ENCODE measurements around the gene PLXNA4.

PLXNA4 gene

DNA sequence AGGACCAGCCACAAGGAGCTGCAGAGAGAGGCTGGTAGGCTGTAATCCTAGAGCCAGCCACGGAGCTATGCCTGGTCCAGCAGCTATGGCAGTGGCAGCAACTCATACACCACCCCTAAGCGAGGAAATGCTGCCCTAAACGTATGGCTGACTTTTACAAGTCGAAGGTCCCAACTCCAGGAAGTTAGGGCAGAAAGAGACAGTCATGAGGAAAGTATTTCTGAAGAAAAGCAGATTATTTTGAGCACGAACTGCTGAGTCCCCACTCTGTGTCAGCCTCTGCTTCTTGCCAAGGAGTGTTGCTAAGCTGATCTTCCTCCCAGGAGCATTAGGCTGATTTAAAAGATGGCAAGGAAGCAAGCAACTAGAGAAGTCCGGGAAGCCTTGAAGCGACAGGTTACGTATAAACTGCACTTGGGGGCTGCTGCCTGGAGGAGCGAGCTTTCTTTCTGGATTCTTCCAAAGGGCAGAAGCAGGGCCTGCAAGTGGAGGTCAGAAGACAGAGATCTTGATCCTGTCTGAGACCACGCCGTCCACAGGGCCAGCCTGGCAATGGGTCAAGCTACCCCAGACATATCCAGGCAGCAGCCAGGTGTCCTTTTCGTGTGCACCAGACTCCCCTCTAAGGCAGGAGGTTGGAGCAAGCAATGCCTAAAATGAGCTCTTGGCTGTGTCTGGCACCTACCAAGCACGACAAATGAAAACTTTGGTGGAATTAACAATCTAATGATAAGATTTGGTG, 39.4 kb downstream of the PLXNA4 start:
- no peak for DNase-seq (ENCODE audit: low read depth, low spot score)

DNA sequence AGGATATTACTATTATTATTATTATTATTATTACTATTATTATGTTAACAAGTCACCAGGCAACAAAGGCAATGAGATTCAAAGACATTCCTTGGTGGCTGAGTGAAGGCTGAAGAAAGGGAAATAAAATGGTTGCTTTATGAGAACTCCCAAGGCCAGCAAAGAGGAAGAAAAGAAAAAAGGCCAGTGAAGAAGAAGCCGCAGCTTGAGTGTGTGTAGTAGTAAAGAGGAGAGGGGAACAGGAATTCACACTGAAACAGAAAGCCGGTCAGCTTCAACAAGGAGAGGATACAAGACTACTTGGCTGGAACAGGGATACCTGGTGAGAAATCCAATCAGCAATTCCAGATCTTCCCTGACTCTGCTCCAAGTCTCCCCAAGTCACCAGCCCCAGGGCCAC, 42.4 kb downstream of the PLXNA4 start:
- no peak for DNase-seq (ENCODE audit: low read depth, low spot score)

DNA sequence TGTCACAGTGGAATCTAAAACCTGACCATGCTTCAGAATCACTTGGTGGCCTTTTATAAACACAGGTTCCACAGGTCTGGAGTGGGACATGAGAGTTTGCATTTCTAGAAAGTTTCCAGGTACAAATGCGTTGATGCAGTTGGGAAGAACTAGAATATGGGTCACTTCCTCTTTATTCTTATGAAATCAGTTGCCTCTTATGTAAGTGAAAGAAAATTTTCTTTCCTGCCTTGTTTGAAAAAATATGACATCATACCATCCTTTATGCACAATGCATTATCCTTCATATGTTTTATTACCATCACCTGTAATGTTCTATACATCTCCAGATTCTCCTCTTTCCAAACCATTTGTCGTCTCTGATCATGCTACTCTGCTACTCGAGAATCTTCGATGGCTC, 44.0 kb downstream of the PLXNA4 start:
- DNase-seq (ENCODE audit: low read depth, low spot score) = no peak

DNA sequence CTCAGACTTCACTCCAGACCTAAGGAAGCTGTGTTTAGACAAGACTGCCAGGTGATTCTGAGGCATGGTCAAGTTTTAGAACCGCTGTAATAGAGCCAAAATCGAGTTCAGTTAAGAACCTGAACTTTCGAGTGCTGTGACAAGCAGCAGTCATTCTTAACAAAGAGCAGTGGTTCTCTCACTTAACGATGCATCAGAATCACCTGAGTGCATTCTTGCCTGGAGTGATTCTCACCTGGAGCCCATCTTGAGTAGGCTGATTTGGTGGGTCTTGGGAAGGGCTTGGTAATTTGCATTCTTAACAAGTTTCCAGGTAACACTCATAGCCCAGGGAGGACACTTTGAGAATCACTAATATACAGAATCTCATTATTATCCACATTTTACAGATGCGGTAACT, 44.7 kb downstream of the PLXNA4 start:
- DNase-seq (ENCODE audit: low read depth, low spot score) = no peak

DNA sequence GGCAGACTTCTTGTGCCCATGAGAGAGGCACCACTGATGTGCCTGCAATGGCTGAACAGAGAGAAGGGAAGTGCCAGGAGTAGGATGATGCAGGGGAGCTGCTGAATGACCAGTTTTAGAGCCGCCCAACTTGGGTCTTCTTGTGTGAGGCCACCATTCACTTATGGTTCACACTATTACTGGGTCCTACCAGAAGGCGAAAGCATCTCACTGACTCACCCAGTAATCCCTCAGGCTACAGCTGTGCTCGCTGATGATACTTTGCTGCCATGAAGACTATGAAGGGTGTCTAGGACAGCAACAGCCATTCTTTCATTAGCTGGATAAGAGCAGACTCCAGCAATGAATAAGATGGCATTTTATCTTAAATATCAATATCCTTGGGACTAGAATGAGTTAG, 47.6 kb downstream of the PLXNA4 start:
- DNase-seq (ENCODE audit: low read depth, low spot score) = no peak

DNA sequence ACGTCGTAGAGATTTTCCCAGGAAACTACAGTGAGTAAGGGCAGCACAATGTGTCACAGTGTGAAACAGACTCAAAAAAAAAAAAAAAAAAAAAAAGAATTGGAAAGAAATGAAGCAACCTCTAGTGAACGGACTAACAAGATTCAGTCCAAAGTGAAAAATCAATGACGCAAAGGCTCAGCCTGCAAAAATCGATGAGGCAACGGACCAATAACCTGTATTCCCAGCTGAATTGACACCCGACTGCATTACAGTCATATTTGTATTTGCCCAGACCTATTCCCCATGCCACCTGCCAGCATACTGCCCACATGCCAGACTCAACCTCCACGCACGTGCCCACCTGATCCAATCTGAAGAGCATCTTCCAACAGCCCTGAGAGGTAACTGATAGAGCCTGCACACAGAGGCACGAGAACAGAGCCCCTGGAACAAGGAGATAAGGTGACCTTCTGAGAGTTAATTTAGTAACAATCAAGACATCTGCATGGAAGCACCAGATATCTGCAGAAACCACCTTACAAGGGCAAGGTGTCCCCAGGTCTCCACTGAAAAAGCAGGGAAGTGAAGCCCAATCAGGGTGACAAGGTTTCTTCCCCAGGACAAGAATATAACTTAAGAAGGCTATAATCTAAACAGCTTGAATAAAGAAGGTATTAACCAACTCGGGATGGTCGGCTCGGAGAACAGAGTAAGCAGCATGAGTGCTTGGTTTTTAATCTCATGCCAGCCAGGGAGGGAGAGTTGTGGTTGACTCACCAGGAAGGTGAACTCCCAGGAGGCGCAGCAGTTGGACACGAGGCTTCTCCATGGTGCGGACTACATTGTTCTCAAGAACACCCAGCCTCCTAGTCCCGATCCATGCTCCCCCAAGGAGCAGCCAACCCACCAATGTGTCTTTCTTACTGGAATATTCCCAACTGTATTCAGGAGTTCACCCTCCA, 48.5 kb downstream of the PLXNA4 start:
- DNase-seq (ENCODE audit: low read depth, low spot score) = no peak

DNA sequence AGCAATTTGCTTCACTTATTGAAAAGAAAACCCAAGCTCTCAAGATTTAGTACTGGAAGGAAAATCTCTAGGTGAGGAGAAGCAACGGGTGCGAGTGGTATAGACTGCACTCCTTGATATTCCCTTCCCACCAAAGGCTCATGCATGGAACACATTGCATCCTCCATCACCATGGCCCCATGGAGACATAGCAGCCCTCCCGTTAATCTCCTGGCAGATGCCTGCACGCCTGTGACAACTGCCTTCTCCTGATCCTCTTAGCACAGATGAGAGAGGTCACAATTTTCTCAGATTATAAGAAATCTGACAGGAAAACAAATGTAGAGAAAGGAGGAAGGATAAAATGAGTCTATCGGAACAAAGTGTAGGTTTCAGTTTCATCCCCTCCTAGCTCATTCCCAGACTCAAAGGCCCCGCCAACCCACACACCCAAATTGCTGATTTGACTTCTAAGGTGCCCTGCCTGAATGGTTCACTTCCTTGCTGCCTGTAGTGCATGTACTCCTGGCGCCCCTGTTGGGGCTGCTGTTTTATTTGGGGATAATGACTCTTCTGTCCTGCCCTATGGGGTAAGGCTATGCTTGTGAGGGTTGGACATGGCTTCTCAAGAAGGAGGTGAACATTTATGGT, 50.0 kb downstream of the PLXNA4 start:
- no peak for DNase-seq (ENCODE audit: low read depth, low spot score)

DNA sequence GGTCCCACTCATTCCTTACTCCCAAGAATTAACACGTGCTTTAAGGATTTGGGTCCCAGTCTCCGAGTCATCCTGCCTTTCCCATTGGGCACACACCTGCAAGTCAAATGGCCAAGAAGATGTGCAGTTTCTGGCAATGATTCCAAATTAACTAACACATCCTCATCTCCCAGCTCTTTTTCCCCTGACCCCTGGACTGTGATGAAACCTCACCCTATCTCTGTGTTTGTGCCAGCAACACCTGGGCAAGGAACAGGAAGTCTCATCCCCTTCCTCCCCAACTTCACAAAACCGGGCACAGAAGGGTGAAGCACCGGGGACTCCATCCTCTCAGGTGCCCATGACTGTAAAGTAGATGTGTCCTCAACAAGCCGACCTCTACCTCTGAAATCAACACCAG, 54.8 kb downstream of the PLXNA4 start:
- no peak for DNase-seq (ENCODE audit: low read depth, low spot score)

DNA sequence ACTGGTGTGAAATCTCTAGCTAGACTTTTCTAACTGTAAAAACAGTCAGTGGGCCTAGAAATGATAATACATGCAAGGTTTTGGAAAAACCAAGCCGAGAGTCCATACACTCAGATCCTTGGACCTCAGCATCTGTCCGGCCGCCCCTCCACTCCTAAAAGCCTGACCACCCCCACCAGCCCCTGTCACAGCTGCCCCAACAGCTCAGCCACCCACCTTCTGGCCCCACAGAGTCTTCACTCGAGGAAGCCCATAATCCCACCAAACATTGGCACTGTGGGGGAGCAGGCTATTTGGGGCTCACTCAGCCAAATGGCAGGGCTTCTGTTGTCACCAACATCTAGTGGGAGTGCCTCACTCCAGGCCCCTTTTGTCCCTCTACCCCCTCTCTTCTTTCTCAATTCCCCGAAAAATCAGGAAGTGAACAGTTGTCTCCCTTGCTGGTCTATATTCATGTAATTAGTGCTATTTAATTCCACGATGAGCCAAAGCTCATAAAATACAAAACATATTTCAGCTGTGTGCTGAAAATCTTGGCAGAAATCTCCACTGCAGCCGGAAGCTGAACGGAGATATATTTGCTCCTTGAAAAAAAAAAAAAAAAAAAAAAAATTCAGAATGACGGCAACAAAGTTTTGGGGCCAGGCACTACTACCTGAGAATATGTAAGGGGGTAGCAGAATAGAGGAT, 55.5 kb downstream of the PLXNA4 start:
- no peak for DNase-seq (ENCODE audit: low read depth, low spot score)

DNA sequence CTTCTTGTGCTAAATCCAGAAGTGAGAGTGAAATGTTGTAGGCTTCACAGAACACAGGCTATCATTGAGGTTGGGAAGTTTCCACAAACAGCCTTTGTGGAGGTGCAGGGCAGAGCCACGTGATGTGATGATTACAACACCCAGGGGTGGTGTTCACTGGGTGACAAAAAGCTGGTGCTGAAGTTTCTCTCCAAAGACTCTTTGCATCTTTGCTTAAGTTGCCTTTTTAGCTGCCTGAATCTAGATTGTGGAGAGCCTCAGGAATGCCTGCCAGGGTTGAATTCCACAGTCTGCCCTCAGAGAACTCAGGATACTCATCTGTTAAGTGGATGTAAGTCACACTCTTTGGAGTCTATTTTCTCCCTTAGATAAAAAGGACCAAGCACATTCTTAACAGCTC, 56.3 kb downstream of the PLXNA4 start:
- DNase-seq (ENCODE audit: low read depth, low spot score) = peak; percentile 66

DNA sequence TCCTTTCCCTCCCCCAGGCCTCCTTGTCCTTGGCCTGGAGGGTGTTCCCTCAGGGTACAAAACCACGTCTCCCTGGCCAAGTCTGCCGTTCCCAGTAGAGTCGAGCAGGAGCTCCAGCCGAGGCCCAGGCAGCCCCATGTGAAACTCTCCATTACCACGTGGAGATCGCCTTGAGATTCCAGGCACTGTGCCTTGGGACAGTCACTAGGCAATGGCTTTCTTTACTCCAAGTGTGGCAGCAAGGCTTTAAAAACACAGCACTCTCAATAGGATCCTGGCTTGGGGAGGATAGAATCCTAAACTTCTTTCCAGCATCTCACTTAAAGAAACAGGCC, 57.5 kb downstream of the PLXNA4 start:
- no peak for DNase-seq (ENCODE audit: low read depth, low spot score)

DNA sequence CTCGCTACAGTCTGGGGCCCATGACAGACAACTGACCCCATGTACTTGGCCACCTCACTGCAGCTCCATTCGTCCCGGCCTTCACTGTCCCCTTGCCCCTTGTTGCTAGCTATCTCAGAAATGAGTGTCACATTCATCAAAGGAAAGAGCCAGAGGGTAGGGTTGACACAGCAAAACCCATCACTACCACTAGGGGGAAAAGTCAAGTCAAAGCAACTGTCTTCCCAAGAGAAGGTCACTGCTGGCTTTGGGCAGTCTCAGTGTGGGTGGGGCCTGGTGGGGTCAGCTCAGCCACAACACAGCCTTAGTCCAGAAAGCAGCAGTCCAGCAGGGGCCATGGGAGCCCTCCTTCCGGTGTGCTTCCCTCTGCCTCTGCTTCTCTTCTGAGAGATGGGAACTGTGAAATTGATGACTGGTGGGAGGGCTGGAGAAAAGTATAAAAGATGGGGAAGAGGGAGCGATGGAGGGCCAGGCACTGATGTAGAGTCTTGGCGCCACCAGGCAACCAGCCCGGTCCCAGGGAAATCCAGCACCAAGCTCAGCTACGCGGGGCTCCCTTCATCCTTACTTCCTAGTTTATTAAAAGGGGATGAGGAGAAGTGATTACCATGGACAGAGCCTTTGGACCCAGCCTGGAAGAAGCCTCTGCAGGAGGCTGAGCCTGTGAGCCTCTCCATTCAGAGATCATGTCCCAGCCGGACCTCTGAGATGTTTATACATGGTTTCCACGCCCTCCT, 58.0 kb downstream of the PLXNA4 start:
- no peak for DNase-seq (ENCODE audit: low read depth, low spot score)

DNA sequence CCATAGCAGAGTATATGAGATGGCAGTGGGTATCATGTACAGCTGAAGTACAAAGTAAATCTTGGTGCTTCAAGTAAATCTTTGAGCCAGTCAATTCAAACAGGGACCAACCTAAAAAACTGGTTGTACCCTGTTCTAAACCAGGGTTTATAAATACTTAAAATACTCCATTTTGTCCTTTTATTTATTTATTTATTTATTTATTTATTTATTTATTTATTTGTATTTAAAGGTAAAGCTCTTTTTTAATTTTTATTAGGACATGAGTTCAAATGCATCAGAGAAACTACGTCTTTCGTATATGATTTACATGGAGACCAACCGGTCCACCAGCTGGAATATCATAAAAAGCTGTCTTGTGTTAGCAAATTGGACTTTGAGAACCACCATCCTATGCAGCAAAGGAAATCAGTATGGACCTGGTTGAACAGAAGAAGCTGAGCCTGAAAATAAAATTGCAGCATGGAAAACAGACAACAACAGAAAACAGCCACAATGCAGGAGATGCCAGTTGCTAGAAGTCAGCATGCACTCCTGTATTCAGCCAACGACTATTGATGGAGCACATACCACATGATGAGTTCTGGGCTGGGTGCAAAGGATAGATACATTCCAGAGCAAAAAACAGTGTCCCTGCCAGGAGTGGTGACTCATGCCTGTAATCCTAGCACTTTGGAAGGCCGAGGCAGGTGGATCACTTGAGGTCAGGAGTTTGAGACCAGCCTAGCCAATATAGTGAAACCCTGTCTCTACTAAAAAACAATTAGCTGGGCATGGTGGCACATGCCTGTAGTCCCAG, 60.0 kb downstream of the PLXNA4 start:
- peak; percentile 79 for DNase-seq (ENCODE audit: low read depth, low spot score)

DNA sequence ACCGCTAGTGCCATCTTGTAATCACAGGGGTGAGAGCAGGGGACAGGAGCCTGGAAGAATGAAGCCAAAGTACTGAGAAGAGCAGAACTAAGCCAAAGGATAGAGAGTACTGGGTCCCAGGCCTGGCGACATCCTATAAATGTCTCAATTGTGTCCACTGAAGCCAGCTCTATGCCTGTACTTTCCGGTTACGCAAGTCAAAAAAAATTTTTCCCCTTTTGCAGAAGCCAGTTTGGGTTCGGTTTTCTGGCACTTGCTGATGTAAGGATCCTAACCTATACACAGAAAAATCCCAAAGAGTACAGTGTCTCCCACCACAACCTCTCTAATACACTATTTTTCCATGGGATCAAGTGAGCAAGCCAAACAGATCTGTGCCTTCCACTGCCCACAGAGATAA, 61.1 kb downstream of the PLXNA4 start:
- no peak for DNase-seq (ENCODE audit: low read depth, low spot score)

DNA sequence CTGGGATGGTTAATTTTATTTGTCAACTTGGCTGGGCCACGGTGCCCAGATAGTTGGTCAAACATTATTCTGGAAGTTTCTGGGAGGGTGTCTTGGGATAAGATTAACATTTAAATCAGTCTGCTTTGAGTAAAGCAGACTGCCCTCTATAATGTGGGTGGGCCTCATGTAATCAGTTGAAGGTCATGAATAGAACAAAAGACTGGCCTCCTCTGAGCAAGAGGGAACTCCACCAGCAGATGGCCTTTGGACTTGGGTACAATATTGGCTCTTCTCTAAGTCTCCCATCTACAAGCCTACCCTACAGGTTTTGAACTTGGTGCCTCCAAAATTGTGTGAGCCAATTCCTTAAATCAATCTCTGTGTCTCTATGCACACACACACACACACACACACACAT, 61.8 kb downstream of the PLXNA4 start:
- DNase-seq (ENCODE audit: low read depth, low spot score) = no peak

DNA sequence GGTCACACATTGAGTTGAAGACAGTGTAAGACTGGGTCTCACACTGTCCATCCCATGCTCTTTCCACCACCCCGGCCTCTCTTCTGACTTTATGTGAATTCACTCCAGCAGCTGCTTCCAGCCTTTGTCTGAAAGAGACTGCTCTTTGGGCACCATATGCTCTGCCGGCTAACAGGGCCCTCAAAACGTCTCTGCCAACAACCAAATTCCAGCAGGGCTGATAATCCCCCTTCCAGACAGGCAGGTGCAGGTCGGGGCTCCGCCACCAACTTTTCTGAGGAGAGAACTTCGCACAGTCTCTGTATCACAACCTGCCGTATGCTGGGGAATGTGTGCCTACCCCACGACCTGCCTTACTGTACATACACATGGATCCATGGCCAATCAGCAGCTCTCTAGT, 64.3 kb downstream of the PLXNA4 start:
- DNase-seq (ENCODE audit: low read depth, low spot score) = no peak

DNA sequence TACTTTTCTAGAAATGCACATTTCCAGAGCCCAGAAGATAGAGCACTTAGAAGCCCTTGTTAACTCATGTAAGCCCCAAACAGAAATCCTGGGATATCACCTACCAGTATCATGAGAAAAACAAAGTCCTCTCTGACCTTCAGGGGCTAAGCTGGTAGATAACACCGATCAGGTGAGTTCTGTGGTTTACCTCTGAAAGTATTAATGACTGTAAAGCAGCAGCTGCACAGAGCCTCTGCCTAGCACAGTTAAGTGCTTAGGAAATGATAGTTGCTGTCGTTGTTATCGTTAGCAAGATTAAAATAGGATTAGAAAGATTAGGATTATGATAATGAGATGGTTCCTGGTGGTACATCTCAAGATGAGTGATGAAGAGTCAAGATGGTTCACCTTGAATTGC, 64.9 kb downstream of the PLXNA4 start:
- no peak for DNase-seq (ENCODE audit: low read depth, low spot score)

DNA sequence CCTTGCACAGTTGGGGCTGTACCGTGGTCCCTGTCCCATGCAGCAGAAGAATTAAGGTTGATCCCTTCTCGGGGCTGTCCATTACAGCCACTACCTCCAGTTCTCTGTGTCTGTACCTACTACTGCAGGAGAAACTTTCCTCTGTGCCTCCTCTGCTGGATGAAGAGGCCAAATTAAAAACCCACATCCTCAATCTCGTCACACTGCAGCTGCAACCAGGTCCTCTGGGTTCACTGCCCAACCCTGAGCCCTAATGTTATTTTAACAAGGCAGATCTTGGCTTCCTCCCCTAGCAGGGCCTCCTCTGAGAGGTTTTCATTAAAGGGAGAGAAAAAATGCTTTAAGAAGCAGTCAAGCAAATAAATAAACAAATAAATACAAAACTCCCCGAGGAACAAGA, 66.6 kb downstream of the PLXNA4 start:
- no peak for DNase-seq (ENCODE audit: low read depth, low spot score)

DNA sequence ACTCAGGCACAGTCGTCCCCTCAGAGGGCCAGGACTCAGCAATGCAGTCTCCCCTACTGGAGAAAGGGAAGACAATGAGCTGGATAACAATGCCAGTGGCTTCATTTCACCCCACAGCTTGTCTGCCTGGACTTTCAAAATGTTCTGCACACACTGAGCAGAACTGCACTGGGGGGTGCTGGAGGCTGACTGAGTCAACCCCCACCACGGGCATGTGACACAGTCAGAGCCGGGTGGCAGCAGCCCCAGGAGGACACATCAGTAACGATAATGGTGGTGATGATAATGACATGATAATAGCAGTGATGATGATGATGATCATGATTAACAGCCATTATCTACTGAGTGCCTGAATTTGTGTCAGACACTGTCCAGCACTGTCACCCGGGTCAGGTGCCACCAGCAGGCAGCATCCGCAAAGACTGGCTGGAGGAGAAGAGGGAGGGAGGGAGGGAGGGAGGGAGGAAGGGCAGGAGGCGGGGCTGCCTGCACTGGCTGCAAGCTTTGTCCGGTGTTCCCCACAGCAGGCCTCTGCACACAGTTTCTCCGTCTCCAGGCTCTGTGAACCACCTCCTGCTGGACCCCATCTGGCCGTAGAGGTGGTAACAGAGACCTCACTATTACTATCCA, 67.4 kb downstream of the PLXNA4 start:
- DNase-seq (ENCODE audit: low read depth, low spot score) = no peak

DNA sequence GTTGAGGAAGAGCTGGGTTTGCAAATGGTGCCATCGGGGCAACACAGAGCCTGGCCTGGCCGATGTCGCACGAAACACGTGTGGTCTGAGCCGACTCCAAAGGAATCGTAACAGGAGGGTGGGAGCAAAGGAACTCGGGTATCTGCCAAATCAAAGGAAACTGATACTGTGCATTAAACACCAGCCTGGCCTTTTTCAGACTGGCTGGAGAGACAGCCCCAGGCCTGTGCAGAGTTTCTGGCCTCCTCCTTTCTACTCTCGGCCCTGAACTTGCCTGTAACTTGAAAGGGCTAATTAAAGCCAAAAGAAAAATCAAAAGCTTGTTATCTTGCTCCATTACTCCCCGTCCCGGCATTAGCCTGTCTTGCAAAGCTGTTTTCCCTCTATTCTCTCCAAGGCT, 71.4 kb downstream of the PLXNA4 start:
- no peak for DNase-seq (ENCODE audit: low read depth, low spot score)
